HPDE6-E6E7 (cell line): ENCODE results near the gene JADE2.

ENCODE experiments used
- DNase-seq: peaks from one replicate; pipeline ENCODE4 v3.0.0; 2011; ENCODE audit warnings: missing footprints; ENCODE audit errors: extremely low spot score

Gene JADE2

DNA sequence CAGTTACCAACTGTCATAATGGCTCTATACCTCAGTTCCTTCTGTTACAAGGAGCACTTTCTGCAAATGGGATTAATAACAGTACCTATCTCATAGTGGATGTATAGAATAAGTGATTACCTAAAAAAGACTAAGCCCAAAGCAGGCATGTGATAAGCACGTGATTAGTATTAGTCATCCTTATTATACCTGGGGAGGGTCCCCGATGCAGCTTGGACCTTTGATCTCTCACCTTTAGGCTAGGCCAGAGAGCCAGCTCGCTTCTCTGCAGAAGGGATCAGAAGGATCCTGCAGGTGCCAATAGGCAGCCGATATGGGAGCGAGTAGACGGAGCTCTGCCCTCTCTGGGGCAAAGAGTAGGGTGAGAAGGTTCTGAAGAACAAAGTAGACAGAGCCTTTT is 4.0 kb downstream of the JADE2 start:
- no peak for DNase-seq

DNA sequence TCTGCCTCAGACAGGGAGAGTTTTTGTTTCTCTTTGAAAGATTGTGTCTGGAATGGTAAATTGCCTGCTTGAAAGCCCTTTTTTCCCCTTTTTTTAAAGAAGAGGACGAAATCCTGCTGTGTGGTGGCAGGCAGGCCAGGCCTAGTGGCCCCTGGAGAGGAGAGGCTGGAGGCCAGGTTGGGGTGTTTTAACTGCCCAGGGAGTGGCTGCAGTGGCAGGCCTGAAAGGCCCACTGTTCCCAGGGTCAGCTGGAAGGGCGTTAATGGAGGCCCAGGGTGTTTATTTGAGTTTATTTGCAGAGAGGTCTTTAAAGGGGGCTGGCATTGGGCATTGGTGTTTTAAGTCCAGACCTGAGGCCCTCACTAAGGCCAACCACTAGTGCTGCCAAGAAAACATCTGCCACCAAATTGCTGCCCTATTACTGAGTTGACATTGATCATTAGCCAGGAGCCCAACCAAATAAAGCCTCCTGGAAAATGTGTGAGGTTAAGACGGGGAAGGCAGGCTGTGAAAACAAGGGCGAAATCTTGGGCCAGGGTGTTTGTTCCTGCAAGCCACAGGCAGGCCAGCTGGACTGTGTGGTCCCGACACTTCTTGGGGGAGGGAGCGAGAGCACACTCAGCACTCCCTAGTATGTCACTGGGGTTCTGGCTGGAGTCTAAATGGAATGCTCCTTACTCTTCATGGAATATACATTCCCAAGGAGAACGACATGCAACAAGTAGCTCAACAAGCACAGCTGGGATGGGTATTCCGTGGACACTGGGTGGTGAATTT is 5.0 kb downstream of the JADE2 start:
- DNase-seq = no peak

DNA sequence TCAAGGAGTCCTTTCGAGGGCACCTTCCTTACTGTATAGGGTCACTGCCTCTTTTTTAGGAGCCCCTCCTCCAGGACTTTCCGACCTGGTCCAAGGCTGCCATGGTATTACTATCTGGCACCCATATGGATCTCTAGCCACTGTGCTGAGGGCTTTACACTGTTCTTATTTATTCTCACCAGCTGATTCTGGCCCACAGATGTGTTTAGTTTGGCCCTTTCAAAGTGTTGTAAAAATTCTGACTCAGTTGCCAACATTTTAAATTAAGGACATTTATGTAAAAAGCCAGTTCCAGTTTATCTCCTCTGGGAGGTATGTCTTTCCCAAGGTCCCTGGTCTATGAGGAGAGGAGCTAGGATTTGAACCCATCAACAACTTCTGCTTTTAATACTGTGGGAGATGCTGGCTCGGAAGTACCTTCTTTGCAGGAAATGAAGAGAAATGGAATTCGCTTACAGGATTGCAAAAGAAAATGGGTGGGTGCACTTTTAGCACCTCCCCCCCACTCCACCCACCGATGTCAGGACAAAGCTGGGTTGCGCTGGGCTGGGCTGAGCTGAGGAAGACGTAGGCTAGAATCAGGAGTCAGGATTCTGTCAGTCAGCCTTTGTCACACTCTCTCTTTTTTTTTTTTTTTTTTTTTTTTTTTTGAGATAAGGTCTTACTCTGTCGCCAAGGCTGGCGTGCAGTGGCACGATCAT is 7.8 kb downstream of the JADE2 start:
- no peak for DNase-seq

DNA sequence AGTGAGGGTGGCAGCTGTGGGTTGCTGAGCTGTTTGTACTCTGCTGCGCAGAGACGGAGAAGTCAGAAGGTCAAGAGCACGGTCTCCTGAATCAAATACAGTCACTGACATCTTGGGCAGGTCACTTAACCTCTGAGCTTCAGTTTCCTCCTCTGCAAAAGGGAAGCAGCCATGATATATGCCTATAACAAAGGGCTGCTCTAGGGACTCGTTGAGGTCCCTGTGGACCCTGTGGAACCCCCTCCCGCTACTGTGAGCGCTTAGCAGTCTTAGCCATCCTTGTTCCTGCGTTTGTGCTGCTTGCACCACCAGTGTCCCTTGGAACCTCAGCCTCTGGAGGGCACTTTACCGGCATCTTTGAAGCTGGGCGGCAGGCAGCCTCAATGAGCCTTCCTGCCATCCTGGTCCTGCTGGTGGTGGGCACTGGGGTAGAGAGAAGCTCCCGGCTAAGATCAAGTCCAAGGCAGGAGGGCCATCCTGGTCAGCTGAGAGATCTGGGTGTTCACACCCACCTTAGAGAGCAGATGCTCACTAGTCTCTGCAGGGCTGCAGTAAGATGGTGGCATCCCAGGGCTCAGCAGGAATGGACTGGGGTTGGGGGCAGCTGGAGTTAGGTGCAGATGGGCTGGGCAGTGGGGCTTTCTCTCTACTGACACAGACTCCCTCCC is 8.7 kb downstream of the JADE2 start:
- DNase-seq = no peak

DNA sequence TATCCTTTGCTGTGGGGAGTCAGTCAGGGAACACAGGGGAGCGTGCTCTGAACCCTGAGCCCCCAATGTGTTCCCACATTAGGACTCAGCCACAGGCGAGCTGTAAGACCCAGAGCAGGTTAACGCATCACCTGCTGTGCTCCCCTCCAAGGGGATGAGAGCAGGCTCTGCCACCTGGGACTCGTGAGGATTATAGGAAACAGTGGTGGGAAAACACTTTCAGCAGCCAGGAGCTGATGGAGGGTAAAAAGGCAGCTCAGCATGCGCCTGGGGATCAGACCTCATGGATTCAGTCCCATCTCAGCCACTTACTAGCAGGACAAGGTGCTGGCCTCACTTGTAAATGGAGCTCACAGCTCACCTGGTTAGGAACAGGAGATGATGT is 9.2 kb downstream of the JADE2 start:
- no peak for DNase-seq

DNA sequence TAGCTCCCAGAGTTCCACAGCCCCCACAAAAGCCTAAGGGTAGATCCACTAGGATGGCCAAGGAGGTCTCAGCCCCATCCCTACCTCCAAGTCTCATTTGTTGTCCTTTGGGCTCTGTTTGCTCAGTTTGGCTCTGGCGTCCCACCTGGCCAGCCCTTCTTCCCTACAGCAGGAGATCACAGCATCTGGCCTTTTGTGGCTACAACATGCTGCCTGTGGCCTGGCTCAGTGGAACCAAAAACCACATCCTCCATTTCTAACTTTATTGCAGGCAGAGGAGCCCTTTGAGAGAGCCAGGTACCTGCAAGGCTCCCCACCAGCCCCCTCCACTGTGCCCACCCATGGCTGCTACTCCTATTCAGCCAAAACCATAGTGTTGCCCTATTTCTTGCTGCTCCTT is 11.4 kb downstream of the JADE2 start:
- no peak for DNase-seq

DNA sequence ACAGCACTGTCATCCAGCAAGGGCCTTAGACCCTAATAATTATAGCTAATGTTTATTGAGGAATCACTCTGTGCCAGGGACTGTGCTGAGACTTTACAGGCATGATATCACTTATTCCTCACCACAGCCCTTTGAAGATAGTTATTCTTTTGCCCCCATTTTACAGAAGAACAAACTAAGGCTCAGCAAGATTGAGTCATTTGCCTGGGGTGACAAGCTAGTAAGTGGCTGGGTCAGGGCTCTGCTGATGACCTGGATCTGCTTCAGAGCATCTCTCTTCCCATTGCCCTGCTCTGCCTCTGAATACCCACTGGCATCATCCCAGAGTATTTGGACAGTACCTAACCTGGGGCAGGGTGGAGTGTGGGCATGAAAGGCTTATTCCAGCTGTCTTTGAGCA is 11.8 kb downstream of the JADE2 start:
- DNase-seq = no peak

DNA sequence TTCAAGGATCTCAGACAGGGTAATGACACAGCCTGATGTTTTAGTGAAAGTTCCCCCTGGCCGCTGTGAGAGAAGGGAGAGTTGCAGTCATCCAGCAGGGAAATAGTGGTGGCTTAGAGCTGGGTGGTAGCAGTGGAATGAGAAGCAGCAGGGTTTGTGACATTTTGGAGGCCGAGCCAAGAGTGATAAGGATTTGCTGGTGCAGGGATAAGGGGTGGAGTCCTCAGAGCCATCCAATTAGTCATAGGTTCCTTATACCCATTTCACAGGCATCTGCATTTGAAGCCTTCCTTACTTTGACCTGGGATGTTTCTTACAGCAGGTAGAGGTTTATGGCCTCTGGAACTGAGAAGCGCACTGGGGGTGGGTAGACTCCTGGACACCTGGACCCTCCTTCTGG is 12.8 kb downstream of the JADE2 start:
- DNase-seq = no peak

DNA sequence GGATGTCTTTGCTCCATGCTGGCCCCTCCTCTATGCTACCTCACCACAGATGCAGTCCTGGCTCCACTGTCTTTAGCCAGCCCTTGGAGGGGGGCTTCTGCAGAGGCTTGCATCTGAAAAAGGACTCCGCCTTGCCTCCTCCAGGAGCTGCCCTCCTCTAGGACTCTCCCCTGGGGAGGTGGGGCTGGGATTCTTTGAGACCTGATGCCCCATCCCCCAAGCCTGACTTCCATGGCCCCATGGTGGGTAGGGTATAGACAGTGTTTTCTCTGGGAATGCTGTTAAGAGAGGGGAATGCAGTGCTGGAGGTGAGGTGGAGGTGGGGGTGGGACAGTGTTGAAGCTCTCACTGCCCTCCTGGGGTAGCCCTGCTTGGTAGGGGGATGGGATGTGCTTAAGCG is 14.3 kb downstream of the JADE2 start:
- DNase-seq = no peak

DNA sequence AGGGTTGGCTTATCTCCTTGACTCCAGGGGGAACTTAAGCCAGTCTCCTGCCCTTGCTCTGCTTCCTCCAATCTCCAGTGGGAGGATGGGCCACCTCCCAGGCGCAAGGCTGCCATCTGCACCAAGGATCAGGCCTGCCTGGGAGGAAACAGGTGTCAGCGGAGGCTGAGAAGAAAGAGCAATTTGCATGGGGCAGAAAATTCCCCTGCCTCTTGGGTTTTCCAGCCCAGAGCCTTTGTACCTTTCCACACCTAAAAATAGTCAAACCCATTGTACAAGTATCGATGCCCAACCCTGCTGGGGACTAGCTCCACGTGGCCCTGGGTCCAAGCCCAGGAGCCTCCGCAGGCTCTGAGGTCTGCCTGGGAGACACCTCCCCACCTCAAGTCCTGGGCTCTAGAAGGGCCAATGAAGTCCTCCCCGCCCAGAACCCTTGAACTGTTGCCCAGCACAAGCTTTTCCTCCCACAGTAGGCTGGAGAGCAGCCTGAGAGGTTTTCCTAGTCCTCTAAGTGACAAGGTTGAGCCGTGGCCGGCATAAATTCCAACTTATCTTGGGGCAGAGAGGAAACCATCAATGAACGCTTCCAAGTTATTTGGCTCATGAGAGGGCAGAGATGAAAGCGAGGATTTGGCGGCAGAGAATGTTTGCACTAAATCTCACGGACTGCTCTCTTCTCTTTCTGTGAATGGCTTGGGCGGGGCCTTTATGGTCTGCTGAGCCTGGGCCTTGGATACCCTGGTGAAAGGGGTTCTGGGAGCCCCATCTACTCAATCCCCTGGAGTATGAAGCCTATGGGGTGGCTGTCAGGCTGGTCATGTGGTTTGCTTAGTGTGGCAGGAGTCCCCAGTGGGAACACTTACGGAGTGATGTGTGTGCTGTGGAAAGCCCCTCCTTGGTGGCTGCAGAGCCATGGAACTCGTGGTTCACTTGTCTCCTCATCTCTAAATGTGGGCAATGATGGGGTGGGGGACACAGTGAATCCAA is 15.6 kb downstream of the JADE2 start:
- no peak for DNase-seq

DNA sequence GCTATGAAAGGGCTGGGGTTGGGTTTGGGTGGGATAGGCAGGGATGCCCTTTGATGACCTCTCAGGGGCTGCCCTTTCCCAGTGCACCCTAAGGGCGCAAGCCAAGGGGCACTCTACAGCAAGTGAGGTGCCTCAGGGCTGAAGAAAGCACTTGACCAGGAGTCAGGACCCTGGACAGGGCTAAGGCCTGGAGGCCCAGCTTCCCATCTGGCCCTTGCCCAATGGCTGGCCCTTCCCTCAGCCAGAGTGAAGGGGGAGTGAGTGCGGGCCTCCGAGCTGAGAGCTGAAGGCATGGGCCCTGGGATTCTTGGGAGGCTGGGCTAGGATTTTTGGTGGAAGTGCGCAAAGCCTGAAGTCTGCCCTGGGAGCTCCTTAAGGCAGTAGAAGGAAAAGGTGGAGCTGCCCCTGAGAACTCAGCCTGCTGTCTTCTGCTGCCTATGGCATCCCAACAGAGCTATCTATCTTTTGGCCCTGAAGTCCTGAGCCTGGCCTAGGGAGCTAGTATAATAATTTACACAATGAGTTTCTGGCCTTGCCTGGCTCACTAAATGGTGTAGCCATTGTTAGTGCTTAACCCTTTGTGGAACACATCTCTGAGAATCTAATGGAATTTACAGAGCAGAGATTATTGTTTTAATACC is 16.4 kb downstream of the JADE2 start:
- DNase-seq = no peak

DNA sequence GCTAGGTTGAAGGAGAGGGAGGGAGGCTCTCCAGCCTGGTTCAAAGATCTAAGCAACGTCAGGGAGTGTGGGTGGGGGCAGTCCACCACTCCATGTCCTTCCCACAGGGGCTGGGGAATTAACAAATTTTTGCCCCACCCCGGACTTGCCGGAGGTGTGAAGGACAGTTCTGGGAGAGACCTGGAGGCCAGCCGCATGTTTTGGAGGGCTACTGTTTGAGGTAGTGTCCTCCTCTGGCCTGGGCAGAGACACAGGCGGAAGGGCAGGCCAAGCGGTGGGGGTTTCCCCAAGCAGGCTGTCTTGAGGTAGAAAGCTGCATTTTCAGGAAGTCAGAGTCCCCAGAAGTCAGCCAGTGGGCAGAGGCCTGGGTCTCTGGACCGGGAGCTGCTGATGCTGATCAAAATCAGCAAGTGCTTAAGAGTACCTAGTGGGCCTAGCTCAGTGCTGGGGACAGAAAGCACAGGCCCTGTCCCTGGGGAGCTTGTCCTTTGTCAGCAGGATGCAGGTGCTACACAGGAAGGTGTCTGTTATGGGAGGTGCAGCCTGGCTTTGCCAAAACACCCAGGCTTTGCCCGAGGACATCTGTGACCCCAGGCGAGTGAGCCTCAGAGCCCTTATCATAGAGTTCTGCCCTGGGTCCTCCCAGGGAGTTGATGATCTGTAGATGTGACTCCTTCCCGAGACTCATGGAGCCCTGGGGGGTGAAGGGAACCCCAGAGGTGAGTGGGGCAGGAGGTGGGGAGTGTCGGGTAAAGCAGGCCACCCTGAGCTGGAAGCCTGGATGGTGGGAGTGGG is 18.5 kb downstream of the JADE2 start:
- DNase-seq = no peak

DNA sequence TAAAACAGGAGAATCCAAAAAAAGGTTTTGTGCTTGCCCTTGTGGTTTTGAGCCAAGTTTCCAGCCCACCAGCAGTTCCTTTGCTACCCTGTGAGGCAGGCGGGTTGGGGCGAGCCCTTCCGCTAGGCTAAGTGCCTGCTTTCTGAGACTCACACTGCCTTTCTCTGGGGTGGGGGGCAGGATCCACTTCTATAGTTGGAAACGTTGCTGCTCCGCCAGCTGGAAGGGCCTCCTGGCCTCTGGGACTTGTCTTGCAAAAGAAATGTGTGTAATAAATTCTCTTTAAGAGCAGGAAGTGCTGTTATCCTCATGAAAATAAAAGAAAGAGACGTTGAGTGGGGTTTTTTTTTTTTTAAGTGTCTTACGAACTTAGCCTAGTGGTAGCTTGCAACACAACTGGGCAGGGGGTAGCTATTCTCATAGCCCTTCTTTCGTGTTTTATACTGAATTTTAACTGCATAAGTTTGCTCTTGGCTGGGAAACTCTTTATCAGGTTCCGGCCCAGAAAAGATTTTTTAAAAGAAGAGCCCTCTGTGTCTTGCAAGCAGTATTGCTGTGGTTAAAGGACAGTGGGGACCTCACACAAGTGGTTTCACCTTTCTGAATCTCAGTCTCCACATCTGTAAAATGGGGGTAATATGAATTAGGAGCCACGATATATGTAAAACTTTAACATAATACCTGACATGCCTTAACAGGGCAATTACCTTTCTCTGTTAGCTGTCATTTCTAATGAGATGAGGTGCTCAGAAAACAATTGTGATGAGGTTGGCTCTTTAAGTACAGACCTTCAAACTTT is 19.8 kb downstream of the JADE2 start:
- no peak for DNase-seq

DNA sequence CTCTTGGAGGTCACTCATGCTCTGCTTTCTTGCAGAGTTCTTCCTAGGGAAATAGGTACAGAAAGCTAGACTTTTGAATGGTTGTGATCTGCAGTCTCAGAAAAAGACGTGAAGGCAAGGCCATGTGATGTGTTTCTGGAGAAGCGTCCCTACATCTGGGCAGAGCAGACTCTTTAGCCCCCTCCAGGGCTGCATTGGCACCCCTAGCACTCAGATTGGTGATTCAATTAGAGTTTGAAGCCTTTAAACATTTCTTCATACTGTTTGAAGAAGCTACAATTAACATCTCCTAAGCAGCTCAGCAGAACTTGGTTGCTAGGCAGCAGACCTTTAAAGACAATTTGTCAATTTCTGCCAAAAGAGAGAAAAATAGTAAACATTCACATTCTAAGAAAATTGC is 21.6 kb downstream of the JADE2 start:
- DNase-seq = no peak

DNA sequence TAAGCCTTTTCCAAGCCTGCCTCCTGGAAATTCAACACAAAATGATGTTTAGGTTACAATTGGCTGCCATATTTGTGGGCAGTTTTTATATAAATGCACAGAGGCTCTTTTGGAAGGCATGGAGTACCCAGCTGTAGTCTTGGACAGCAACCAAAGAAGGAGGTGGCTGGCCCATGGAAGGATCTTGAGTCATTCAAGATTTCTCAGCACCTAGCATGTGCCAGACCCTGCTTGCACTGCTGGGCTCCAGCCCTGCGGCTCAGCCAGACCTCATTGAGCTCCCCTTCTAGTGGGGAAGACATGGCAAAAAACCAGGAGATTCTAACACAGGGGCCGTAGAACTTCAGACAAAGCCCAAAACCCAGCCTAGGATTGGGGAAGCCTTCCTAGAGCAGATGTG is 22.1 kb downstream of the JADE2 start:
- DNase-seq = no peak

DNA sequence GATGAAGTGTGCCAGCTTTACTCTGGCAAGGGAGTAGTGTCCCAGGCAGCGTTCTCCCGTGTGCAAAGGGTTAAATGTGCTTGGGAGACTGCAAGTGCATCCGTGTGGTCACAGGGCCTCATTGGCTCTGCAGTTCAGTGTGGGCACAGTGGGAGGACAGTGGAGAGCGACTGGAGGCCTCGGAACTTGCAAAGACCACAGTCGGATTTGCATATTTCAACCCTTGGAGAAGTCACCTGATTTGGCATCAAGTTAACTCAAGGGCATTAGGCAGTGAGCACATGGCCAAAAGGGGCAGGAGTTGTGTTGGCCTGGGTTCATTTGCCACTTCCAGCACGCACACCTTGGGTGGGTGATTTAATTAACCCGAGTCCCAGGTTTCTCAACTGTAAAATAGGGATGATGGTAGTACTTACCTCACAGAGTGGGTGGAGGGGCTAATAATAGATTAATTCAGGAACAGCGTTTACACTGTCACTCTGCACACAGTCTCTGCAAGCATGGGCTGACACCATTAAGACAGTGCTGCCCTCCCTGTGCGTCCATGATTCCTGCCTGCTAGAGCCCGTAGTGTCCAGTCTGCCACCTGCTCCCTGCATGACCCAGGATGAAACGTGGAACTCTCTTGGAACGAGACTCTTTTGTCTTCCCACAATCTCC is 22.7 kb downstream of the JADE2 start:
- DNase-seq = no peak

DNA sequence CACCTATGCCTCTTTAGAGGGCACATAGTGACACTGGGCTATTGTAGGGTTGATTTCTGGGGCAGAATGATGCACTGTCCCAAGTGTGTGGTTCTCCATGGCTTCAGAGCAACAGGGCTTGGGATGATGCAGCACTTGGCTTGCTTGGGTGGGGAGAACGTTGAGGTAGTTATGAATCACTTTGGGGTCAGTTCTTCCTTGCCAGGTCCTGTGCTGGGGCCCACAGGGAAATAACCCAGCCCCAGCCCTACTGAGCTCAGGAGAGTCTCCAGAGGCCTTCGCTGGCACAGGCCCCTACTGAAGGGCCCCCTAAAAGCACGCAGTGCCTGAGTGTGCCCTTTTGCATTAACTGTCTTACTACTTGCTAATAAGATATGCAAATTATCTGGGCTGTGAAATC is 24.2 kb downstream of the JADE2 start:
- DNase-seq = no peak

DNA sequence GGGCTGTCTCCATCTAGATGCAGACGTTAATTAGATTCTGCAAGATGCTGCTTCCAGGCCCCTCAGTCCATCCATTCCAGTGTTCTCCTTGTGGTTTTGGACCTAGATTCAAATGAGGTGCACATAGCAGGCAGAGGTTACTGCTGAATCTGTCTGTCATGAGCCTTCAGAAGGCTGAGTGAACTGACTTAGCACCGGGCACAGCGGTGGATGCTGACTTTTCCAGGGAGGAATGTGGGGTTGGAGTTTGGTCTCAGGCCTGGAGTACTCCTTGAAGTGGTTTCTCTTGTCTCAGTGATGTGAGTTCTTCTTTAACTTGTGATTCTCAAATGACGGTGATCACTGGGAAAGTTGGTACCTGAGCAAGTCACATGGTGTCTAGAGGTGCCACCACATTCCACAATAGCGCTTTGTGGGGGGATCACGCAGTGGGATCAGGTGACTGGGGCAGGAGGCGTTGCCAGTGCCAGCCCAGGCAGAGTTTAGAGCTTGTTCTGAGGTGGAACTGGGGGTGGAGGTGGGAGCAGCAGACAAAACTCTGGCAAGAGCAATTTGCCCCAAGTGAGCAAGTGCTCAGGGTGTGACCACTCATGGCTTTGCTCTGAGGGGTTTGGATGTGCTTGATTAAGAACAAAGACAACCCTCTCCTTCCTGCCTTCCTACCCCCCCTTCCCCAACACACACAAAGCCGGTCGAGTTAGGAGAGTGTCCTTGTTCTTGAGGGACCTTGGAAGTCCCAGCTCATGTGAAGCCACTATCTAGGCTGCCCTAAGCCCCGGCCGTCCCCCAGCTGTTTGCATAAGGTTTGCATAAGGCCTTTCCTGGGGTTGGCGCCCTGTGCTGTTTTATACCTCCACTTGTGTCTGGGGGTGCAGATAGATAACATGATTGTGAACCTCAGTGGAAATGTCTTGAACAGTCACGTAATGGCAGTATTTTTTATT is 25.1 kb downstream of the JADE2 start:
- no peak for DNase-seq
